Ovary (tissue), 3 donors: ENCODE measurements around the gene ARF5.

Source experiments
- EP300 ChIP-seq: sonication (generic); formaldehyde crosslinking; IDR thresholded peaks from one replicate; pipeline ENCODE4 v1.6.1; 2017; ENCODE audit warnings: antibody characterized with exemption
- POLR2A ChIP-seq: fragments of 450-650 bp; IDR thresholded peaks from one replicate; pipeline ENCODE4 v1.6.1; 2017; ENCODE audit warnings: antibody characterized with exemption, mild to moderate bottlenecking, moderate library complexity
- TF ChIP-seq, protein P1 (sequence below), 3 donors: fragments of 450-650 bp in 2 of 3; fragments of 200-600 bp in 1 of 3; IDR thresholded peaks; one replicate each; pipeline versions ENCODE4 v1.5.1 to v1.8.0; 2016 to 2022; ENCODE audit warnings: antibody characterized with exemption in 3 of 3, mild to moderate bottlenecking in 1 of 3
- donor health status: DM: no; HTN: no; CAD: no.

DNA sequence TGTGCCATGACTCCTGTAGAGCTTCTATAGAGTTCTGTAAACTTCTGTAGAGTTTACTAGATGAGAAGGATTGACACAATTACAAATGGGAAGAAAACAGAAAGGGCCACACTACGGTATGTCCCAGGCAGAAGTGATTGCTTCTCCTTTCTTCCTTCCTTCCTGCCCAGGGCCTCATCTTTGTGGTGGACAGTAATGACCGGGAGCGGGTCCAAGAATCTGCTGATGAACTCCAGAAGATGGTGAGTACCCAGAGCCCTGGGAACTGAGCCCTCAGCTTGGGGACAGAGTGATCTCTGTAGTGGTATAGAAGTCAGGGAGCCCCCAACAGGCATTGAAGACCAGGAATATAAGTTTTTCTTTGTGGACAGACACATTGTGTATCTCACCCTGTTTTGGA lies 1.7 kb downstream of the ARF5 start:
- TF ChIP-seq, protein P1, sequence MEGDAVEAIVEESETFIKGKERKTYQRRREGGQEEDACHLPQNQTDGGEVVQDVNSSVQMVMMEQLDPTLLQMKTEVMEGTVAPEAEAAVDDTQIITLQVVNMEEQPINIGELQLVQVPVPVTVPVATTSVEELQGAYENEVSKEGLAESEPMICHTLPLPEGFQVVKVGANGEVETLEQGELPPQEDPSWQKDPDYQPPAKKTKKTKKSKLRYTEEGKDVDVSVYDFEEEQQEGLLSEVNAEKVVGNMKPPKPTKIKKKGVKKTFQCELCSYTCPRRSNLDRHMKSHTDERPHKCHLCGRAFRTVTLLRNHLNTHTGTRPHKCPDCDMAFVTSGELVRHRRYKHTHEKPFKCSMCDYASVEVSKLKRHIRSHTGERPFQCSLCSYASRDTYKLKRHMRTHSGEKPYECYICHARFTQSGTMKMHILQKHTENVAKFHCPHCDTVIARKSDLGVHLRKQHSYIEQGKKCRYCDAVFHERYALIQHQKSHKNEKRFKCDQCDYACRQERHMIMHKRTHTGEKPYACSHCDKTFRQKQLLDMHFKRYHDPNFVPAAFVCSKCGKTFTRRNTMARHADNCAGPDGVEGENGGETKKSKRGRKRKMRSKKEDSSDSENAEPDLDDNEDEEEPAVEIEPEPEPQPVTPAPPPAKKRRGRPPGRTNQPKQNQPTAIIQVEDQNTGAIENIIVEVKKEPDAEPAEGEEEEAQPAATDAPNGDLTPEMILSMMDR (IDR thresholded peaks at IDR 0.05) = no peak
- TF ChIP-seq POLR2A (no peak), EP300 (no peak)
